ENCODE results near the gene WDR31.
A peak's percentile ranks its signal among the peaks of the same experiment; 100 is the strongest.

WDR31 gene

DNA sequence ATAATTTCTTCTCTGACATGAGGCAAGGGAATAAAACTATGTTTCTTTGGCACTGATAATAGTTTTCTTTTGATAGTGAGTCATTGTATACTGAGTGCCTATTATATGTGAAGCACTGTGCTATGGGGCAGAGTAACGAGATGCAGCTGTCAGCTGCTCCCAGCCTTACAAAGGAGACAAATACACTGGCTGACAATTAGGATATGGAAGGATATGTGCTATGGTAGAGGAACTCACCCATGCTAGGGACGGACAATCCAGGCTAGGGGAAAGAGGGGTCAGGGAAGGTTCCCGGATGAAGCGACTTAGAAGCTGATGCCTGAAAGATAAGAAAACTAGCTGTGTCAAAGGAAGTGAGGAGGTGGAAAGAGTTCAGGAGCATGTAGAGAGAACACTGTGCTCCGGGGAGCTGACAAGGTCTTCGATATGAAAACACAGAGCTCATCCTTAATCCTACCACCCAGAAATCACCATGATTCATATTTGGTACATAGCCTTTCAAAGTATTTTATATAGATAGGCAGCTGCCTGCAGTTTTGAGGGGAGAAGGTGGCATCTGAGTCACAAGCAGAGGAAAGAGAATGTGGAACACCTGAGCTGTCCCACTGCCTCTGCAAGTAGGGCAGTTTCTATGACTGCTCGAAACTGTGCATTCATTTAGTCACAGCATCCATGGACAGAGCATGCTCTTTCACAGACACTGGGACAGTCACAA is 21.4 kb upstream of the WDR31 start:
- H3K4me1 ChIP-seq (ENCODE audit: control insufficient read depth, insufficient read depth, low read length): no peaks in the 10 kb centered on the region
- no peaks in the 10 kb centered on the region for H3K9me3 ChIP-seq (ENCODE audit: control insufficient read depth, insufficient read depth, low read depth, low read length)
- no peak overlapping the region for H3K4me3 ChIP-seq (ENCODE audit: low read depth, low read length)
- H3K27ac ChIP-seq (ENCODE audit: extremely low read depth, low read depth, low read length): no peak overlapping the region
- ChIA-PET POLR2A (interaction anchor here (0.9 to 1.2 kb wide), 4 partner anchors 14 to 38 kb away, joined by 3 read pairs; partner anchors contain the start of genes HDHD3 and WDR31), CTCF (interaction anchor here (0.6 to 2.0 kb wide), 3 partner anchors 39 to 227 kb away, joined by 3 to 7 read pairs (median 5); partner anchors contain the start of genes ALAD, CDC26 and PRPF4)
- H3K36me3 ChIP-seq (ENCODE audit: control insufficient read depth in 2 of 2, insufficient read depth in 1 of 2, low read length in 2 of 2): no peaks in the 10 kb centered on the region
- no peak for TF ChIP-seq SALL2 (tag by site-specific recombination; IDR thresholded peaks at IDR 0.05; ENCODE audit: borderline replicate concordance)
- TF ChIP-seq, protein P1, sequence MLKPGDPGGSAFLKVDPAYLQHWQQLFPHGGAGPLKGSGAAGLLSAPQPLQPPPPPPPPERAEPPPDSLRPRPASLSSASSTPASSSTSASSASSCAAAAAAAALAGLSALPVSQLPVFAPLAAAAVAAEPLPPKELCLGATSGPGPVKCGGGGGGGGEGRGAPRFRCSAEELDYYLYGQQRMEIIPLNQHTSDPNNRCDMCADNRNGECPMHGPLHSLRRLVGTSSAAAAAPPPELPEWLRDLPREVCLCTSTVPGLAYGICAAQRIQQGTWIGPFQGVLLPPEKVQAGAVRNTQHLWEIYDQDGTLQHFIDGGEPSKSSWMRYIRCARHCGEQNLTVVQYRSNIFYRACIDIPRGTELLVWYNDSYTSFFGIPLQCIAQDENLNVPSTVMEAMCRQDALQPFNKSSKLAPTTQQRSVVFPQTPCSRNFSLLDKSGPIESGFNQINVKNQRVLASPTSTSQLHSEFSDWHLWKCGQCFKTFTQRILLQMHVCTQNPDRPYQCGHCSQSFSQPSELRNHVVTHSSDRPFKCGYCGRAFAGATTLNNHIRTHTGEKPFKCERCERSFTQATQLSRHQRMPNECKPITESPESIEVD (tag by site-specific recombination; IDR thresholded peaks at IDR 0.05): peak; percentile 37; the same call in 1 of the 2 replicates

- ChIA-PET CTCF (interaction anchor here (0.6 to 1.7 kb wide), 3 partner anchors 11 to 40 kb away, joined by 3 to 7 read pairs (median 3); partner anchors contain the start of genes ALAD and BSPRY), POLR2A (no interaction called here)
- Histone ChIP-seq H3K36me3 (ENCODE audit: control insufficient read depth in 2 of 2, insufficient read depth in 1 of 2, low read length in 2 of 2) (no peaks in the 10 kb centered on the region), H3K4me1 (ENCODE audit: control insufficient read depth, insufficient read depth, low read length) (no peaks in the 10 kb centered on the region), H3K4me3 (ENCODE audit: low read depth, low read length) (no peak overlapping the region), H3K9me3 (ENCODE audit: control insufficient read depth, insufficient read depth, low read depth, low read length) (no peaks in the 10 kb centered on the region), H3K27ac (ENCODE audit: extremely low read depth, low read depth, low read length) (no peak overlapping the region)
- TF ChIP-seq, protein P2, sequence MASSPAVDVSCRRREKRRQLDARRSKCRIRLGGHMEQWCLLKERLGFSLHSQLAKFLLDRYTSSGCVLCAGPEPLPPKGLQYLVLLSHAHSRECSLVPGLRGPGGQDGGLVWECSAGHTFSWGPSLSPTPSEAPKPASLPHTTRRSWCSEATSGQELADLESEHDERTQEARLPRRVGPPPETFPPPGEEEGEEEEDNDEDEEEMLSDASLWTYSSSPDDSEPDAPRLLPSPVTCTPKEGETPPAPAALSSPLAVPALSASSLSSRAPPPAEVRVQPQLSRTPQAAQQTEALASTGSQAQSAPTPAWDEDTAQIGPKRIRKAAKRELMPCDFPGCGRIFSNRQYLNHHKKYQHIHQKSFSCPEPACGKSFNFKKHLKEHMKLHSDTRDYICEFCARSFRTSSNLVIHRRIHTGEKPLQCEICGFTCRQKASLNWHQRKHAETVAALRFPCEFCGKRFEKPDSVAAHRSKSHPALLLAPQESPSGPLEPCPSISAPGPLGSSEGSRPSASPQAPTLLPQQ (tag by site-specific recombination; IDR thresholded peaks at IDR 0.05): 0 out of 2 replicates have a peak, but pooled peaks have one; percentile 18
- TF ChIP-seq ZFP69B (tag by site-specific recombination; IDR thresholded peaks at IDR 0.05) (peak; percentile 21; the same call in 1 of the 2 replicates), MYNN (tag by site-specific recombination; IDR thresholded peaks at IDR 0.05; ENCODE audit: borderline replicate concordance) (peak; percentile 83), ZSCAN23 (tag by site-specific recombination; IDR thresholded peaks at IDR 0.05) (no peak), ZBTB17 (tag by site-specific recombination; IDR thresholded peaks at IDR 0.05) (0 out of 2 replicates have a peak, but pooled peaks have one; percentile 10), ZFHX2 (tag by site-specific recombination; conservative IDR thresholded peaks at IDR 0.05) (no peak)
These were observed 20.3 kb upstream of the WDR31 start for GRCh38 chr9:113360242-113360842.

- Histone ChIP-seq H3K9me3 (ENCODE audit: control insufficient read depth, insufficient read depth, low read depth, low read length) (no peaks in the 10 kb centered on the region), H3K4me1 (ENCODE audit: control insufficient read depth, insufficient read depth, low read length) (no peaks in the 10 kb centered on the region), H3K27ac (ENCODE audit: extremely low read depth, low read depth, low read length) (no peak overlapping the region), H3K4me3 (ENCODE audit: low read depth, low read length) (no peak overlapping the region), H3K36me3 (ENCODE audit: control insufficient read depth in 2 of 2, insufficient read depth in 1 of 2, low read length in 2 of 2) (no peaks in the 10 kb centered on the region)
- TF ChIP-seq ZNF610 (tag by site-specific recombination; IDR thresholded peaks at IDR 0.05; ENCODE audit: borderline replicate concordance) (no peak), ZNF433 (tag by site-specific recombination; IDR thresholded peaks at IDR 0.05; ENCODE audit: low read depth) (no peak), SCRT1 (tag by site-specific recombination; IDR thresholded peaks at IDR 0.05; ENCODE audit: borderline replicate concordance) (peak; percentile 82), ZNF18 (tag by site-specific recombination; IDR thresholded peaks at IDR 0.05) (no peak), ZNF785 (tag by site-specific recombination; IDR thresholded peaks at IDR 0.05) (no peak), SCRT2 (tag by site-specific recombination; IDR thresholded peaks at IDR 0.05) (peak; percentile 89), ZNF707 (tag by site-specific recombination; IDR thresholded peaks at IDR 0.05) (no peak), ZNF677 (tag by site-specific recombination; IDR thresholded peaks at IDR 0.05) (no peak)
- ChIA-PET POLR2A (interaction anchor here (0.7 to 1.2 kb wide), 2 partner anchors 17 to 51 kb away, joined by 3 to 4 read pairs; partner anchors contain the start of genes C9orf43, HDHD3 and POLE3), CTCF (interaction anchor here (1.1 kb wide), 1 partner anchor 11 kb away, joined by 3 read pairs; no protein-coding TSS in a partner anchor)
These were observed 19.3 kb upstream of the WDR31 start for GRCh38 chr9:113359385-113359784.

Measured in HEK293 (cell line).